ENCODE results near the gene FANCL.
"Not testable (repeated sequence)": the region's sequence is repeated elsewhere in the genome, so short reads cannot be mapped to it uniquely, and the experiment has no call there.

The FANCL gene

DNA sequence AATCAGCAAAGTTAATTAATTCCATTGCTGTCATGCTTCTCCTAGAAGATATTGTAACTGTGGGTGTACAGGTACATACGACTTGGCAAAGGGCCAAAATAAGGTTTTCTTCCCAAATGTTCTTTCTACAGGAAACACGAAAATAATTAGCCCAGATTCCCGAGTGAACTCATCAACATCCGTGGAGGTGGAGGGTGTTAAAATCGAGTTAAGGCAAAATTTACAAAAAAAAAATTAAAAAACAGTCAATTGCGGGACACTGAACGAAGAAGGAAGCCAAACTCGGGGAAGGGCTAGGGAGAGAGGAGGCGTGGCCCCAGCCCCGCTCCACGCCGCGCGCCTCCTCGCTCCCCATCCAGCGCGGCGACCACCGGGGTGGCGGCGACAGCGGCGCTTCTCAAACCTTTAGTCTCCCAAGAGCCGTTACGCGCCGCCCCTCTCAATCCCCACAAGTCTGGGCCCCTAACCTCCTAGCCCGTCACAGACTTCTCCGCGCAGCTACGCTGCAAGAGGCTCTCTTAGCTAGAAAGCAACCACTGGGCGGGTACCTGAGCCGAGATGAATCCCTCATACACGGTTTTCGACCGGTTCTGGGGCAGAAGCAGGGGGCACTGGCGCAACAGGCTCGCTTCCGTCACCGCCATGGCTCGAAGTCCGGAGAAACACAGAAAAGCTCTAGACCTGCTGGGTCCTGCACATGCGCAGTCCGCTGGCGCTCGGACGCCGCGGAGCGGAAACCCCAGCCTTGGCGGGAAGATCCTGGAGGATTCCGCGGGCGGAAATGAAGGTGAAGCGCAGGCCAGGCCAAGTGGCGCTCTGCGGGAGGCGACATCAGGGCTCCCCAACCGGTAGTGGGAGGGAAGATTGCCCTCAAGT lies at the start of gene FANCL:
FANCL (minus strand) TSS at position 656 of the 876 bp plus-strand sequence; CDS start at position 644, 12 bp downstream.
- peak; percentile 70 for DNase-seq (ENCODE audit: low read depth)

DNA sequence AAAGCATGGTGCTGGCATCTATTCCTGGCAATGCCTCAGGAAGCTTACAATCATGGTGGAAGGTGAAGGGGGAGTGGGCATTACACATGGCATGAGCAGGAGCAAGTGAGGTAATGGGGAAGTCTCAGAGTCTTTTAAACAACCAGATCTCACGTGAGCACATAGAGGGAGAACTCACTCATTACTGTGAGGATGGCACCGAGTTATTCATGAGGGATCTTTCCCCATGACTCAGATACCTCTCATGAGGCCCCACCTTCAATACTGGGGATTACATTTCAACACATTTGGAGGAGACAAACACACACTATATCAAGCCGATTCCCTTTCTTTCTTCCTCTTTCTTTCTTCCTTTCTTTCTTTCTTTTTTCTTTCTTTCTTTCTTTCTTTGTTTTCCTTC lies 47.9 kb upstream of the FANCL start:
- DNase-seq (ENCODE audit: low read depth) = peak; percentile 1

DNA sequence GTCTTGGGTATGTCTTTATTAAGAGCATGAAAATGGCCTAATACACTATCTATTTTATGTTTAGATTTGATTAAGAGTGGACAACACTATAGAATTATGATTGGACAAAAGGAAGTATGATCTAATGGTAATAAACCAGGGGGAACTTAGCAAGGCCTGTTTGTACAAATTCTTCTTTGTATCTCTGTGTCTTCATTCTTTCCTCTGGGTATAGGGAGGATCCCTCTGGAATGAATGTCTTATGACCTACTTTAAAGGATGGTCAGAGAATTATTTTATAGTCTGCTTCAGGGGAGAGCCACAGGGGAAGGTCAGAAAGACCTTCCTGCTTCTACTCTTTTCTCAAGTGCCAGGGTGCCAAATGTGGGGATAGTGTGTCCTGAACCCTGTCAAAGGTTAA lies 42.8 kb upstream of the FANCL start:
- no peak for DNase-seq (ENCODE audit: low read depth)

DNA sequence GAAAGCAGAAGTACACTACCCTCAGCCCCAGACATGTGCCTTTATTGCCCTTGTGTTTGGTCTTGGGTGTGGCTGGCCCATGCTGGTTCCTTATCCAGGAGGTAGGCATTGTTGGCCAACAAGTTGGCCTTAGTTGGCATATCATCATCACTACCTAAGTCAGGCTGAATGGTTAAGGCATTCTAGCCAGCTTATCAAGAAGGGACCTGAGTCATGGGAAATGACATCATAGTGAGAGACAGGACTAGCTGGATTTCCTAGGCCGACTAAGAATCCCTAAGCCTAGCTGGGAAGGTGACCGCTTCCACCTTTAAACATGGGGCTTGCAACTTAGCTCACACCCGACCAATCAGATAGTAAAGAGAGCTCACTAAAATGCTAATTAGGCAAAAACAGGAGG lies 34.0 kb upstream of the FANCL start:
- DNase-seq (ENCODE audit: low read depth) = peak; percentile 18

DNA sequence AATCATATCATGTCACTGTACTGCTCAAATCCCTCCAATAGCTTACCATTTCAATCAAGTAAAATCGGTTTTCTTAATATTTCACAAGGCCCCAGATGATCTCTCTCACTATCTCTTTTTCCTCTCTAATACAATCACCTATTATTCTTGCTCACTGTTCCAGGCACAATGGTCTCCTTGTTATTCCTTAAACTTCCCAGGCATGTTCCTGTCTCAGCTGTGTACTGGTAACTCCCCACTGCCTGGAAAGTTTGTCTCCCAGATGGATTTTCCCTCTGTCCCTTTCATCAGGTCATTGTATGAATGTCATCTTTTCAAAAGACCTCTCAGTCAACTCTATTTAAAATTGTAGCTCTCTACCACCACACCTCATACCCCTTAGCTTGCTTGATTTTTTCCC lies 30.7 kb upstream of the FANCL start:
- DNase-seq (ENCODE audit: low read depth) = no peak

DNA sequence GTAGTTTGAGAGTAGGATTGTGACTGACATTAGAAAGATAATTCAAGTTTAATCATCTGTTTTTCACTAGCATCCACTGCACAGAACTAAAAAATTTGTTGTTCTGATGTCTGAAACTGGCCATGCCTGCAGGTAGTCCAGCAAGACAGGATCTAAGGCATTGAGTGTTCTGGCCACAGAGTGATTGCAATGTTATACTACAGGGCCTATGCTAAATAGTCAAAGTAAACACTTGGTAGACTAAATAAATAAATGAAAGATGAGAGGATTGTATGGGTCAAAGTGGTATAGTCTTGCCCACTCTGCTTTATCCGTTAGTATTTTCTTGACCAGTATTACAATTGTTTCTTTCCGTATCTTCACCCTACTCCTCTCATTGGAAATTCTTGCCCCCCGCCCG lies 27.6 kb upstream of the FANCL start:
- DNase-seq (ENCODE audit: low read depth) = no peak

DNA sequence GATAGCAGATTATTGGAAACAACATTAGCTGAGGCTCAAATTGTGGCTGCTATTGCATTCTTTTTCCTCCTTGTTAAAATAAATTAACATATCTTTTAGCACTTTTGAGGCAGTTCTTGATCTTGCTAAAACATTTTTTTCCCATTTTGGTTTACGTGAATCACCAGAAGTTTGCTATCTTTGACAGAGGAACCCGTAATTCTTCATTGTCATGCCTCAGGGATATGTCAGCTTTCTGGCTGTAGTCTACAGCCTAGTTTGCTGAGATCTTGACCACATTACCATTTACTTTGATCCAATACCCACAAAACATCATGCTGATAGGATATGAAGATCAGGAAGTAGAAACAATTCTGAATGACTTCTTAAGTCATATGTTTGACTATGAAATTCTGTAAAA lies 25.1 kb upstream of the FANCL start:
- DNase-seq (ENCODE audit: low read depth) = no peak

DNA sequence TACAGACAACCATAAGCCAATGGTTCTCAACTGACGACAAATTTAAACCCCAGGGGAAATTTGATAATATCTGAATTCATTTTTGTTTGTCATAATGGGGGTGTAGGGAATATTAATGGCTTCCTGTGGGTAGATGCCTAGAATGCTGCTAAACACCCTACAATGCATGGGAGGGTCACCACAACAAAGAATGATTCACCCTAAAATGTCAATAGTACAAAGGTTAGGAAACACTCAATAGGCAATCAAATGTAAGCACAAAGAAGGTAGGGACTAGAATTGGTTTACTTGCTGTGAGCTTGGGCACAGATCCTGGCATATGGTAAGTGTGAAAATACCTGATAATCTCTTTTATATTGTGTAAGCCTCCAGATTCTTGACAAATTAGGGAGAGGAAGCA lies 20.1 kb upstream of the FANCL start:
- no peak for DNase-seq (ENCODE audit: low read depth)

DNA sequence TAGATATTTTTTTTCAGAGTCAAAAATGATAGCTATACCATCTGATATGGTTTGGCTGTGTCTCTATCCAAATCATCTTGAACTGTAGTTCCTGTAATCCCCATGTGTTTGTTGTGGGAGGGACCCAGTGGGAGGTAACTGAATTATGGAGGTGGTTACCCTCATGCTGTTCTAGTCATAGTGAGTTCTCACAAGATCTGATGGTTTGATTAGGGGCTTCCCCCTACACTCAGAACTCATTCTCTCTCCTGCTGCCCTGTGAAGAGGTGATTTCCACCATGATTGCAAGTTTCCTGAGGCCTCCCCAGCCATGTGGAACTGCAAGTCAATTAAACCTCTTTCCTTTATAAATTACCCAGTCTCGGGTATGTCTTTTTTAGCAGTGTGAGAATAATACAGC lies 17.3 kb upstream of the FANCL start:
- DNase-seq (ENCODE audit: low read depth) = not testable (repeated sequence)

DNA sequence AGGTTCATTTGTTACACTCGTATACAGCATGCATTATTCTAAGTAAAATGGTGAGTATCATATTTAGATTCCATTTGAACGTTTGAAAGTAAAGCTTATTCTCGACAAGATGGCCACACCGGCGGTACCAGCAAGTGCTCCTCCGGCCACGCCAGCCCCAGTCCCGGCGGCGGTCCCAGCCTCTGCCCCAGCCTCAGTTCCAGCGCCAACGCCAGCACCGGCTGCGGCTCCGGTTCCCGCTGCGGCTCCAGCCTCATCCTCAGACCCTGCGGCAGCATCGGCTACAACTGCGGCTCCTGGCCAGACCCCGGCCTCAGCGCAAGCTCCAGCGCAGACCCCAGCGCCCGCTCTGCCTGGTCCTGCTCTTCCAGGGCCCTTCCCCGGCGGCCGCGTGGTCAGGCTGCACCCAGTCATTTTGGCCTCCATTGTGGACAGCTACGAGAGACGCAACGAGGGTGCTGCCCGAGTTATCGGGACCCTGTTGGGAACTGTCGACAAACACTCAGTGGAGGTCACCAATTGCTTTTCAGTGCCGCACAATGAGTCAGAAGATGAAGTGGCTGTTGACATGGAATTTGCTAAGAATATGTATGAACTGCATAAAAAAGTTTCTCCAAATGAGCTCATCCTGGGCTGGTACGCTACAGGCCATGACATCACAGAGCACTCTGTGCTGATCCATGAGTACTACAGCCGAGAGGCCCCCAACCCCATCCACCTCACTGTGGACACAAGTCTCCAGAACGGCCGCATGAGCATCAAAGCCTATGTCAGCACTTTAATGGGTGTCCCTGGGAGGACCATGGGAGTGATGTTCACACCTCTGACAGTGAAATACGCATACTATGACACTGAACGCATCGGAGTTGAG lies 10.4 kb upstream of the FANCL start:
- DNase-seq (ENCODE audit: low read depth) = not testable (repeated sequence)

DNA sequence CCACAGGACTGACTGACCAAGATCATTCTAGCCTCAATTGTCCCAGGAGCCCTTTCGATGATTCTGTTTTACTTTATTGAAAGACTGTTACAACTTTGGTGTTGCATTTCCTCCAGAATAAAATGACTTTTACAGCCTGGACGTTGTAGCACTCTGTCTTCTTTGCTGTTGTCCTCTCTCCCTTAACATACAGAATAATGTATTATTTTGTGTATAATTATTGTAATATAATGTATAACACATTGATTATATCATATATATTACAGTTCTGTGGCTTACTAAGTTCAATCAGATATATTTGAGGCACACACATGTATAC lies 380 bp upstream of the FANCL start:
- DNase-seq (ENCODE audit: low read depth) = no peak

DNA sequence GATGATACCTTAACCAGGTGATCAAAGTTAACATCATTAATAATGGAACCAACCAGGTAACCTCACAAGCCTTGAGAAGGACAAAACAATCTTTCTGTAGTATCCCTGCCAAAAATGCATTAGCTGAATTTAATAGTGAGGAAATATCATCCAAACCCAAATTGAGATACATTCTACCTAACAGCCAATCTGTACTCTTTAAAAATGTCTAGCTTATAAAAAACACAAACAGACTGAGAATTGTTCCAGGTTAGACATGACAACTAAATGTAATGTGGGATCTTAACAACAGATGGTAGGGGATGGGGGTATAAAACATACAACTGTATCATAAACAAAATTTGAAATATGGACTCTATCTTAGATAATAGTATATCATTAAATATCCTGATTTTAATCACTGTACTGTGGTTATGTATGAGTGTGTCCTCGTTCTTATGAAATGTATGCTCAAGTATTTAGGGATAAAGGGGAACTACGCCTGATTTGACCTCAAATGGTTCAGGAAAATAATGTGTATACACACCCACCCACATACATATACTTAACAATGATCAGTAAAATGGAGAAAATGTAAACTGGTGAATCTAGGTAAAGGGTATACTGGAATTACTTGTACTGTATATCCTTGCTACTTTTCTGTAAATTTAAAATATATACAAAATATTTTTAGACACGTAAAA lies 1.7 kb downstream of the FANCL start:
- no peak for DNase-seq (ENCODE audit: low read depth)

DNA sequence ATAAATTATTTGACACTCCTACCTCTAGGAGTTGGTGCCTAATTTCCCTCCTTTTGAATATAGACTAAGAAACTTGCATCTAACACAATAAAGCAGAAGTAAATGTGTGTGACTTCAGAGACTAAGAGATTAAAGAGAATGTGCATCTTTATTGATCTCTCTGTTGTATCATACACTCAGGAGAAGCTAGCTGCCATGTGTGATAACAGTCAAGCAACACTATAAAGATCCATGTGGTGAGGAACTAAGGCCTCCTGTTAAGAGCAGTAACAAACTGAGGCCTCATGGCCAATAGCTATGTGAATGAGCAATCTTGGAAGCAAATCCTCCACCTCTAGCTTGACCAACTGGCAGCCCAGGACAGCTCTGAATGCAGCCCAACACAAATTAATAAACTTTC lies 3.4 kb downstream of the FANCL start:
- no peak for DNase-seq (ENCODE audit: low read depth)

DNA sequence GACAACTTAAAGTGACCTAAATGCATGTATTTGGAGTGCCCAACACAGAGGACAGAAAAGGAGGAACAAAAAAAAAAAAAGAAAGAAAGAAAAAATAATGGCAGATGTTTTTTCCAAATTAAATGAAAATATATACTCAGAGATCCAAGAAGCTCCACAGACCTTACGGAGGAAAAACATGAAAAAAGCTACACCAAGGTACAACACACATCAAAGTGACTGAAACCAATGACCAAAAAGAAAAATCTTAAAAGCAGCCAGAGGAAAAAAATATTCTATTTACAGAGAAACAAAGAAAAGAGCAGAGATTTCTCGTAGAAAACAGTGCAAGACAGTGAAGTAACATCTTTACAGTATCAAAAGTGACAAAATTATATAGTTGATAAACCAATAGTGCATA lies 5.1 kb downstream of the FANCL start:
- no peak for DNase-seq (ENCODE audit: low read depth)

DNA sequence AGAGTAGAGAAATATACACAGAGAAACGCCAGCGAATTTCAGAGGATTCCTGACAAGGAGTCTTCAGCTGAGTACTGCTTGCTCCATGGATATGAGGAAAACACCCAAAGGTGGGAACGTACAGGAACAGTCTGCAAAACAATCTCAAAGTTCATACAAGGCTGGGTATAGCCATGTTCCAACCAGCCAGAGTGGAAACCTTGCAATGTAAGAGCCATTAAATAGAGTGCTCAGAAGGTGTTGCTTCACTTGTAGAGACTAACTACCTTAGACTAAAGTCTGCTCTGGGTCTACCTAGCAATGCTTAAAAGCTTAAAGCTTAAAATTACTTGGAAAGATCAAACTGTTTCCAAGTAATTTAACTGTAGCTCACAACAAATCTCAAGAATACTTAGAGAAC lies 6.0 kb downstream of the FANCL start:
- no peak for DNase-seq (ENCODE audit: low read depth)

DNA sequence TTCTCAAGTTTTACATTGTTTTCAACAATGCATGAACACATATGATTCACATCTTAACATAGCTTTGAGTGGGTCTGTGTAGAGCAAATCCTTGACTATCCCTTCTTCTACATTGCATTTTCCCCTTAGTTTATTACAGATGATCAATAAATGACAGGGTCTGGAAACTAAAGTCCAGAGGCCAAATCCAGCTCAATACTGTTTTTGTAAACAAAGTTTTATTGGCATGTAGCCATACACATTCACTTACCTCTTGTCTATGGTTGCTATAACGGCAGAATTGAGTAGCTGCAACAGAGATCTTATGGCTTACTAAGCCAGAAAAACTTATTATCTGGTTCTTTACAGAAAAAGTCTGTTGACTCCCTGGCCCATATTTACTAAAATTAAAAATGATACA lies 12.8 kb downstream of the FANCL start:
- DNase-seq (ENCODE audit: low read depth) = no peak

DNA sequence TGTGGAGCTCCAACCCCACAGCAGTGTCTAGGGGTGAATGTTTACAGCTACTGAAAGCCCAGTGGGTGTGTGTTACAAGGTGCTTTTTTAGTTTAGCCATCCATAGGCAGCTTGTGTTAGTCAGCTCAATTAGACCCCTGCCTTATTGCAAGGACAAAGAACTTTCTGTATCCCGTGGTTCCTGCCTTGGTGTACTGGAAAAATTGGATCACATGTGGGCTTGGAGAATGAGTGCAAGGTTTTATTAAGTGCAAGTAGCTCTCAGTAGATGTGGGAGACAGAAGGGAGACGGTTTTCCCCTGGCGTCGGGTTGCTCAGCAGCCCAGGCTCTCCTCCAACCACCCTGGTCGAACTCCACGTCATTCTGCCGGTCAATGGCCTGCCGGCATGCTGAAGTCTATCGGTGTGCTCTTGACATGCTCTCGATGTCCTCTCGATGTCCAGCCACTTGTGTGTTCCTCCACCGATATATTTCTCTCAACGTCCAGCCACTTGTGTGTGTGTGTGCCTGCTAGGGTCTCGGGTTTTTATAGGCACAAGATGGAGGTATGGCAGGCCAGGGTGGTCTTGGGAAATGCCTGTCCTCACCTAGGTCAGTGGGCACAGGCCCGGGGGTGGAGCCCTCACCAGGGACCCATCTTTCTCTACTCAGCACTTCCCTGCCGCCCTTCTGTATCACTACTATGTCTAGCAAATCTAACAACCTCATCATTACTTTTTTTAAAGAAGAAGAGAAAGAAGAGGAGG lies 13.8 kb downstream of the FANCL start:
- no peak for DNase-seq (ENCODE audit: low read depth)

DNA sequence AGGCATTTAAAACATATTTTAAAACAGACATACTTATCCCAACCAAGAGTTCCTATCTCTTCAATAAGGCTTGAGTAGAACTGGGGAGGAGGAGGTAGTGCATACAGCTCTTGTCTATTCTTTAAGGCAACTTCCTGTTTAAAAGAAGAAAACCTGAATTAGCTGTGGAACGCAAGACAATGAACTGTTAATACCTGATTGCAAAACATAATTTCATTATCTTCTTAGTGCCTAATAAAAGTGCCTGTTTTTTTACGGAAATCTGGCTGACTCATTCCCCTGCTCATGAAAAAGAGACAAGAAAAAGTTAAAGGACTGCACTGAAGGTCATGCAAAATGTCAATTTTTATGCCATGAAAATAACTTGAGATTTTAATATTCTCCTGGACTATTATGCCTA lies 19.2 kb downstream of the FANCL start:
- DNase-seq (ENCODE audit: low read depth) = peak; percentile 43

DNA sequence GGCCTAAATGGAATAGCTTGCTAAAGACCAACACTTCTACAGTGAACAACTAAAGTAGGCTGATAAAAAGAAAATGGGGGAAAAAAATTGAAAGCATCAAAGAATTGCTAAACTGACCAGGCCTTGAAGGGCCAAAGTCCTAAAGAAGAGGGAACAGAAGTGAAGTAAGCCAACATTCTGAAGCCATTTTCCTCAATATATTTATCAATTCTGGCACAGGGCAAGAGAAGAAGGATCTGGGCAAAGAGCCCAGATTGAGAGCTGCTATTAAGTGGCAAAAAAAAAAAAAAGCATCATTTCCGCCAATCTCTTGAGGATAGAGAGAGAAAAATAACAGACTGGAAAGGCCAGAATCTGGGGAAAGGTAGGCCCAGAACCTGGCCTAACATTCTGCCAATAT lies 25.7 kb downstream of the FANCL start:
- peak; percentile 20 for DNase-seq (ENCODE audit: low read depth)

DNA sequence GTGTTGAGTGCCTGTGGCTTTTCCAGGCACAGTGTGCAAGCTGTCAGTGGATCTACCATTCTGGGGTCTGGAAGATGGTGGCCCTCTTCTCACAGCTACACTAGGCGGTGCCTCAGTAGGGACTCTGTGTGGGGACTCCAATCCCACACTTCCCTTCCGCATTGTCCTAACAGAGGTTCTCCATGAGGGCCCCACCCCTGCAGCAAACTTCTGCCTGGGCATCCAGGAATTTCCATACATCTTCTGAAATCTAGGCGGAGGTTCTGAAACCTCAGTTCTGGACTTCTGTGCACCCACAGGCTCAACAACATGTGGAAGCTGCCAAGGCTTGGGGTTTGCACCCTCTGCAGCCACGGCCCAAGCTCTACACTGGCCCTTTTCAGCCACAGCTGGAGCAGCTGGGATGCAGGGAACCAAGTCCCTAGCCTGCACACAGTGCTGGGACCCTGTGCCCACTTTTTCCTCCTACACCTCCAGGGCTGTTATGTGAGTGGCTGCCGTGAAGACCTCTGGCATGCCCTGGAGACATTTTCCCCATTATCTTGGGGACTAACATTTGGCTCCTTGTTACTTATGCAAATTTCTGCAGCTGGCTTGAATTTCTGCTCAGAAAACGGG lies 30.1 kb downstream of the FANCL start:
- not testable (repeated sequence) for DNase-seq (ENCODE audit: low read depth)

DNA sequence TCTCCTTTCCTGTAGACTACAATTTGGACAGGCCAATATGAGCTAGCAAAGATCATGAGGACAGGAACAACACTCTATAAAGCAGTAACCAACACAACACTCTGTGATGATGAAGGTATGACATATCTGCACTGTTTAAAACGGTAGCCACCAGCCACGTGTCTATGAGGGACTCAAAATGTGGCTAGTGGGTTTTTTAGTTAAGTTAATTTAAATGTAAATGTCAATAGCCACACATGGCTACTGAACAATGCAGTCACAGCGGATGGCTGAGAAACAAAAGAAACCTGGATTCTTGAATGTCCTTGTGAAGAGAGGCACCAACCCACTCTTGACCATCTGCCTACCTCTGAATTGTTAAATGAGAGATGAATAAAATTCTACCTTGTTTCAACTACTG lies 33.9 kb downstream of the FANCL start:
- no peak for DNase-seq (ENCODE audit: low read depth)

DNA sequence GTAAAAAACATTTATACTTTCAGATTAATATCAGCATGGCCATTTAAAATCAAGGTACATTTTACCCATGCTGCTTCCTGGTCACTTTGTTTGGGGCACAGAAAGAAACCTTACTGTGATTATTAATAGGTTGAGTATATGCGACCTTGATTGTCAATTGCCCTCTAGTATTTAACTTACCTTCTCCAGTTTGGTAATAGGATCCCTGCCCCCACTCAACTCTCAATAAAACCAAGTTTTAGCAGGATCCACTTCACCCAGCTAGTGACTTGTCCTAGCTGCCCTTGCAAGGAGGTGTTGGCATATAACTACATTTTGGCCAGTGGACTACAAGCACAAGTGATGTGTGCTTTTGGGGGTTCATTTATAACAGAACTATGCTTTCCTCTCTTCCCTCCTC lies 34.3 kb downstream of the FANCL start:
- no peak for DNase-seq (ENCODE audit: low read depth)
